GM18499 (cell line): ENCODE measurements around the gene RPS21.

ENCODE experiments used
- ATAC-seq: cut with Tn5 transposase; IDR thresholded peaks from one replicate; pipeline ENCODE4 v1.9.1; 2021; ENCODE audit warnings: moderate number of reproducible peaks; ENCODE audit not compliant: insufficient read depth, unreplicated experiment

The RPS21 gene

DNA sequence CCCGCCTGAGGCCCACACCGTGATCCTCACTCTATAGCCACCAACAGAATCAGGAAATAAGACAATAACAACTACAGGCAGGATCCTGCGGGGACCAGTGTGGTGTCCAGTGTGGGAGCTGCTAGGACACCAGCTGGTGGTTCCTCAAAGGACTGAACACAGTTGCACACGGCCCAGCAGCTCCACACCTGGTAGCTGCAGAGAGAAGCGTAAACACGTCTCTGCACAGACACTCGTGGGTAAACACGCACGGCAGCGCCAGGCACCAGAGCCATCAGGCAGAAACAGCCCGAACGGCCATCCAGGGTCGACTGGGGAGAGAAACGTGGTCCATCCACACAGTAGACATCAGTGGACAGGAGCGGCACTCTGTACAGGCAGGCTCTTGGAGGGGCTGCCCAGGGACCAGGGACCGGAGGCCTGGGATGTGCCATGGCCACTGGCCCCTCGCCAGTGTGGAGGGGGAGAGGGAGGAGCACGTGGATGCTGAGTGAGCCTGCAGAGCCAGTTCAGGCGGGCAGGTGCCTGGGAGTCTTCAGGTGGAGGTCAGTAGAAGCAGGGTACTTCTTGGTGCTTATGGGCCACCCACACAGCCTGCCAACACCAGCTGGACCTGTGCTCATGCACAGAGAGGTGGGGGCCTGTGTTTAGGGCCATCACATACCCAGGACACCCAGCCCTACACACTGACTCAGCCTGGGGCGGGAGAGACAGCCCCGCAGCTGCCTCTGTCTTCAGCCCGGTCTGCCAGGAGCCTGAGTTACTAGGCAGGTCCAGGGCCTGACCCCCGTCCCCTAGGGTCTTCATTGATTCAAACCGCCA is 12.4 kb upstream of the RPS21 start:
- ATAC-seq = no peak

- ATAC-seq = no peak
Measured at GRCh38 chr20:62376112-62377063, 10.5 kb upstream of the RPS21 start.

DNA sequence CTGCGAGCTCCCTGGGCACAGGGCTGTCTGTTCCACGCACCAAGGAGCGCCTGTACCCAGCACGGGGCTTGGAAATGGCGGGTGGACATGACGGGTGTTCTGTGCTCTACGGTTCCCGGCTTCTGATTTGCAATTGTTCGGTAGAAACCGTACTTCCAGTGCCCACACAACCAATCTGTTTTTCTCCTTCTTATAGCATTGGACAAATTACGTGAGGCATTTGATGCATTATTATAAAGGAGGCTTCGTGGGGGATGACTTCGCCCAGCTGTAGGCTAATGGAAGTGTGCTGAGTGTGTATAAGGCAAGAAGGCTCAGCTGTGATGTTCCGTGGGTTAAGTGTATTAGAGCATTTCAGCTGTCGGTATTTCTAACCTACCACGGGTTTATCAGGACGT is 9.8 kb upstream of the RPS21 start:
- ATAC-seq = no peak

DNA sequence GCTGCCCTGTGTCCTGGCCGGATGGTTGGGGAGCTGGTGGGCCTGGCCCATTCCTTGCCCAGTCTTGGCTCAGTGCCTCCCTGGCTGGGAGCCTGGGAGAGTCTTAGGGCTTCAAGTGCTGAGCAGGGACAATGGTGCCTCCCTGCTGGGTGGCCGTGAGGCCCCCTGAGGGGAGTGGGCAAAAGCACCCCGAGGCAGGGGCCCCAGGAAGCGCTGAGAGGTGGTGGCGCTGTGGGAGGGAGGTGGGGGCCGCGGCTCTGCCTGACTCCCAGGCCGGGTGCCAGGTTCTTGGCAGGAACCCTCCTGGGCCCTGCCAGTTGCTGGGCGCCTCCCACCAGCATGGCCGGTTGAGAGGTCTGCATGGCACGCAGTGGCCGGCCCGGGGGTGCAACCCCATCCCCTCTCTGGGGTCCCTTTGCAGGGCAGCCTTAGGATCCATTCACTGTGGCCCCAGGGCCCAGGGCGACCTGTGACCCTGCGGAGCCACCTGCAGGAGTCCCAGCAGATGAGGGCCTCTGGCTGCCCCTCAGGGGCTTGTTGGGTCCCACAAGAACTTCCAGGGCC is 9.2 kb upstream of the RPS21 start:
- no peak for ATAC-seq

- no peak for ATAC-seq
Measured at GRCh38 chr20:62378215-62378614, 8.7 kb upstream of the RPS21 start.

DNA sequence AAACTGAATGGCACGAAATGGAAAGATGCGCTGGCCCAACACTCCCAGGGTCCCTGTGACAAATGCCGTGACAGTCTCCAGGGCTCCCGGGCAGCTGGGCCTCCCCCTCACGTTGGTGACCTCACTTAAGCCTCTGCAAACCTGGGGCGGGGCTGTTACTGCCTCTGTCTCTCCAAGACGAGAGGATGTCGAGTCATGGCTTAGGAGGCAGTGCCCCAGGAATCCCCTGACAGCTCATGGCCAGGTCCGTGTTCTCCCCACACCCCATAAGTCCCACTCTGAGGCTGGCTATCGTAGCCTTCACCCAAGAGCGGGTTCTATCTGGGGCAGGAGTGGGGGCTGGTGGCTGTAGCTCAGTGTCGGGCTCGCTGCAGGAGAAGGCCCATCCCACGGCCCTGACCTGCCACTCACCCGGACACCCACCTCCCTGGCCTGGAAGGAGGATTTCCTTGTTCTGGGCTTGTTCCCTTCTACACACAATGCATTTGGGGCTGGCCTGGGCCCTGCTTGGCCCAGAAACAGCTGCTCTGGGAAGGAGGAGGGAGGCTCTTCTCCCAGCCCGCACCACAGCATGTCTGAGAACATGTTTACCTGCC is 5.6 kb upstream of the RPS21 start:
- no peak for ATAC-seq

- no peak for ATAC-seq
Measured at GRCh38 chr20:62381842-62382241, 5.1 kb upstream of the RPS21 start.

DNA sequence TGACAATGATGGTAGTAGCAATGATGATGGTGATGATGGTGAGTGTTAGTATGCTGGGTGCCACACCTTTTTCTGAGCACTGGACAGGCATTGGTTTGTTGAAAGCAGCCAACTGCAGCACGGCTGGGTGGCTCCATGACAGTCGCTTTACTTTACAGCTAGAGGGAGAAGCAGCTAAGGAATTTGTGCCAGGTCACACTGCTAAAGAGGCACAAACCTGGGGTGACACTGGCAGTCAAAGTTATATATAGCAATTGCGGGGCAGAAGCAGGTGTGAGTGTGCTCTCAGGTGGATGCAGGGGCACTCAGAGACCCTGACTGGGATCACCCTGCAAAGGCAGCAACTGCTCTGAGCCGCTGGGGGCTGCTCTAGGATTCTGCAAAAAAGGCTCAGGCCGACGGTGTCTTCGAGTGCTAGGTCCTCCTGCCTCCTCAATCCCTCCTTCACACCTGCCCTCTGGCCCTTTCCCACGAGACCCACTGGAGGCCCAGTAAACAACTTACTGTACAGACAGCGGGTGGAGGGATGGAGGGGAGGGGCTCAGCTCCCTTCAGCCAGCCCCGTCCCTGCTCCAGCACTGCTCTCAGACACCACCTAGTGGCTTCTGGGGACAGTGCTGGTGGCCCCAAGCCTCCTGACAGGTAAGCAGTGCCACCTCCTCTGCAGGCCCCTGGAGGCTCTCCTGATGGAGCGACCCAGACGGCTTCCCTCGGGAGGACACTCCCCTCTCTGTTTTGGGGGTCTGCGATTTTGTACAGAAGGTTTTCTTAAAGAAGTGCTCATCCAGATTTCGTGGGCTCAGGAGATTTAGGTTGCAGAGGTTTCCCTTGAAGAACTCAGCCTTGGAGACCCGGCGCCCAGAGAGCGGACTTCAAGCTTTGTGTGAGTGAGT is 4.4 kb upstream of the RPS21 start:
- ATAC-seq = no peak

GRCh38 chr20:62387219-62387913 is 463 bp downstream of the RPS21 start:
- ATAC-seq = no peak

DNA sequence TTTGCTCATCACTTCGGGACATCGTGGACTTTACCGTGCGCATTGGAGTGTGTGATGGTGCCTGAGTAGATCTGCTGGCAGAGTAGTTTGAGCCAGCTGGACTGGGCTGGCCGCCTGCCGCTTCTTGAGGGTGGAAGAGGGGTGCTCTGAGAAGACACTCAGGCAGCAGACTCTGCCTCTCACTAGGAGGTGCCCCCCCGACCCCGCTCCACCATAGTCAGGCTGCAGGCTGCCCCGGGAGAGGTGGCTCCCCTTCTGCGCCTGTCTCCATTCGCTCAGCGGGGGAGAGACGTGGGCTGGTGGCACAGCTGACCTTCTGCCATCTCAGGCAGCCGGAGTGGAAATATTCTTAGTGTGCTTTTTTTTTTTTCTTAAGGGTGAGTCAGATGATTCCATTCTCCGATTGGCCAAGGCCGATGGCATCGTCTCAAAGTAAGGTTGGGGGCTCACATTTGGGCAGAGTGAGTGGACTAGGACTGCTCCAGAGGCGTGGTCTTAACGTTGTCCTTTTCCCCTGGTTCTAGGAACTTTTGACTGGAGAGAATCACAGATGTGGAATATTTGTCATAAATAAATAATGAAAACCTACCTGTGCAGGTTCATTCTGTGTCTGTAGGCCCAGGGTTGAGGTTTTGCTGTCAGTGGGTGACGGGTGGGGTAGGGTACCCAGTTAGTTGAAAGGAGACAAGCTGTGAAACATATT is 1.2 kb downstream of the RPS21 start:
- ATAC-seq = no peak

- ATAC-seq = no peak
Measured at GRCh38 chr20:62388839-62389600, 2.1 kb downstream of the RPS21 start.

- ATAC-seq = no peak
Measured at GRCh38 chr20:62389601-62390087, 2.7 kb downstream of the RPS21 start.

DNA sequence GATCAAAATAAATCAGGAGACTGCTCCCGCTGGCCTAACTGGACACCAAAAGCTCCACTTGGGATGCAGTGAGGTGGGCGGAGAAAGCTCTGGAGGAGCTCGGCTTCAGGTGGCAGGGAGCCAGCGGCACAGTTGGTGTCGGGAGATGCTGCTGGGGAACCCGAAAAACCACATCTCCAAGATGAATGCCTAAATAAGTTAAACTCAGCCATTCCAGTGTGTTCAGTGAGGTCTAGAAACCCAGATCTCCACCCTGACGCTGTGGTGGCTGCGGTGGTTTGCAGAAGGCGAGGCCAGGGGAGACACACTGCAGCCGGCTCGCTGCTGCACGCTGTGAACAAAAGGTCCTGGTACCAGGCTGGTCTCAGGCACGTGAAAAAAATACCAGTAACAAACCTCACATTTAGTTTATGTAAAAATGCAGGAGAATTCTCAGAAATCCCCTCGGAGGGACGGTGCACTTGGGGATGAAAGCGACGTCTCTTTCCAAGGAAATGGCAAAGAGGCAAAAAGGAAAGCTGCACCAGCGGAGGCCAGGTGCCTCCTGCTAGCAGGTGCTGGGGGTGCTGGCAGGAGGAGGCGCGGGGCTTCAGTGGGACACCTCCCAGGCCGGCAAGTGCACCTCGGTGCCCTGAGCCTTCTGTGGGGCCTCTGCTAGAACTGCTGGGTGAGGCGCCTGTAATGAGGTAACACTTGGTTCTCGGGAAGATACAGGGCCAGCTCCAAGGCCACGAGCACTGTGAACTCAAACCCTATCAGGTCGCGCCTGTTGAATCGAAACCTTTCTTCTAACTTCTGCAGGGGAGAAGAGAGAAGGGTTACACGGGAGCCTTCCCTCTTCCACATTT is 3.6 kb downstream of the RPS21 start:
- ATAC-seq = no peak

- no peak for ATAC-seq
Measured at GRCh38 chr20:62391165-62392076, 4.5 kb downstream of the RPS21 start.

DNA sequence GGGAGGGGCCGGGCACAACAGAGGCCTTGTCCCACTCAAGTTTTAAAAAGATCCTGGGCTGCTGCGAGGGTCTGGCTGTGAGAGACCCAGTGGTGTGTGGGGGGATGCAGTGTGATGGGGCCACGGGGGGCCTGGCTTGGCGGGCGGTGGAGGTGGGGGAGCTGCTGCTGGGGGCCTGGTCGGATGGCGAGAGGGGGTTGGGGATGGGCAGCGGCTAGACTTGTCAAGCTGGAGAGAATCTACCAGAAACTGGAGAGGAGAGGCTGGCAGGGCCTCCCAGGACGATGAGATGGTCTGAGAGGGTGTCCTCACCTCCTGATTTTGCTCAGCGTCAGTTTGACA is 5.1 kb downstream of the RPS21 start:
- ATAC-seq = no peak
